HFFc6 (cell line): ENCODE results near the gene KRTAP5-9. TPM values are rescaled to one million over a fixed set of nuclear protein-coding genes. Genes with fewer than 3 reads are reported as not detected.
"Not testable (repeated sequence)": the region's sequence is repeated elsewhere in the genome, so short reads cannot be mapped to it uniquely, and the experiment has no call there.

Experiments used
- DNase-seq: peaks from one replicate; pipeline ENCODE4 v3.0.0-alpha.2; 2018
- H3K27ac Mint-ChIP-seq: 2 replicates; pipeline ENCODE4 v1.8.0; 2020; ENCODE audit warnings: mild to moderate bottlenecking, mixed read lengths
- H3K27me3 Mint-ChIP-seq: 2 replicates; pipeline ENCODE4 v1.8.0; 2021; ENCODE audit warnings: mild to moderate bottlenecking, moderate library complexity, mixed read lengths; ENCODE audit not compliant: insufficient read depth
- H3K36me3 Mint-ChIP-seq: 2 replicates; pipeline ENCODE4 v1.8.0; 2021; ENCODE audit warnings: low read depth, mixed read lengths
- H3K4me1 Mint-ChIP-seq: 2 replicates; pipeline ENCODE4 v1.8.0; 2020; ENCODE audit warnings: low read depth, mixed read lengths
- H3K4me3 Mint-ChIP-seq: 2 replicates; pipeline ENCODE4 v1.8.0; 2020; ENCODE audit warnings: mild to moderate bottlenecking, moderate library complexity, mixed read lengths
- H3K9me3 Mint-ChIP-seq: 2 replicates; pipeline ENCODE4 v1.8.0; 2020; ENCODE audit warnings: mild to moderate bottlenecking, mixed read lengths
- CTCF ChIP-seq: fragments of 200-600 bp; sonication (generic); IDR thresholded peaks from 2 replicates; pipeline ENCODE4 v1.5.0; 2021; ENCODE audit warnings: antibody characterized with exemption, mild to moderate bottlenecking
- total RNA-seq, 6 experiments: library from RNA; stranded (reverse); fragmentation: NEBNext Ultra II Directional; extraction: Animal tissue kit (Norgen Biotek cat#: 25700); gene quantifications; 2 replicates in 1 of 6; 3 replicates in 5 of 6; pipeline ENCODE4 v1.2.3, GENCODE V29; 2021

KRTAP5-9 gene
- total RNA-seq, 6 experiments from 2014 or later = 0.26 TPM; not detected in 5

GRCh38 chr11:71588822-71589545 lies 40.8 kb downstream of the KRTAP5-9 start:
- DNase-seq, H3K27ac Mint-ChIP-seq, H3K9me3 Mint-ChIP-seq, H3K36me3 Mint-ChIP-seq, H3K4me3 Mint-ChIP-seq, H3K4me1 Mint-ChIP-seq: not testable (repeated sequence)
- H3K27me3 Mint-ChIP-seq = peaks cover 31% of the 10 kb centered on the region
- peak; percentile 19; the same call in 1 of the 2 replicates for TF ChIP-seq CTCF

GRCh38 chr11:71589546-71589920 lies 41.3 kb downstream of the KRTAP5-9 start:
- not testable (repeated sequence) for H3K9me3 Mint-ChIP-seq, DNase-seq, H3K27ac Mint-ChIP-seq, H3K4me1 Mint-ChIP-seq, H3K4me3 Mint-ChIP-seq, H3K36me3 Mint-ChIP-seq
- H3K27me3 Mint-ChIP-seq = peaks cover 28% of the 10 kb centered on the region

Other genes with a start within 250 kb of the KRTAP5-9 start
- 10 to 100 TPM; 44.6 to 55.9 (median 48.9) TPM for gene DHCR7, start 100.0 kb upstream of the KRTAP5-9 start, total RNA-seq
- gene NADSYN1, start 95.2 kb upstream of the KRTAP5-9 start, total RNA-seq = 10 to 100 TPM; 39.3 to 48.0 (median 46.7) TPM
- not detected for gene KRTAP5-7, start 21.2 kb upstream of the KRTAP5-9 start, total RNA-seq
- gene KRTAP5-8, start 10.4 kb upstream of the KRTAP5-9 start, total RNA-seq = not detected
- gene KRTAP5-10, start 17.1 kb downstream of the KRTAP5-9 start, total RNA-seq = not detected
- gene KRTAP5-11, start 34.5 kb downstream of the KRTAP5-9 start, total RNA-seq = not detected